Uterus (tissue), 4 donors: ENCODE measurements around the gene ASPA. TPM values are rescaled to one million over a fixed set of nuclear protein-coding genes. Genes with fewer than 3 reads are reported as not detected.

Experiments
- DNase-seq, 2 donors: peaks; one replicate each; pipeline ENCODE4 v3.0.0-alpha.2; 2019 to 2020
- H3K27ac ChIP-seq, 2 donors: fragments of 200-600 bp; sonication (generic); 1 replicate in 1 of 2; 2 replicates in 1 of 2; pipeline ENCODE4 v1.5.1; 2016 to 2018
- H3K27me3 ChIP-seq, 2 donors: fragments of 200-600 bp; sonication (generic); one replicate each; pipeline ENCODE4 v1.5.1; 2018 to 2019; ENCODE audit warnings: control low read depth in 1 of 2
- H3K36me3 ChIP-seq, 2 donors: fragments of 200-600 bp; sonication (generic); one replicate each; pipeline ENCODE4 v1.5.1; 2019; ENCODE audit warnings: control low read depth in 1 of 2
- H3K4me1 ChIP-seq, 2 donors: fragments of 200-600 bp; sonication (generic); one replicate each; pipeline ENCODE4 v1.5.1; 2018 to 2019; ENCODE audit warnings: control low read depth in 1 of 2
- H3K4me3 ChIP-seq, 2 donors: fragments of 200-600 bp; sonication (generic); 1 replicate in 1 of 2; 2 replicates in 1 of 2; pipeline ENCODE4 v1.5.1; 2018 to 2019; ENCODE audit warnings: mild to moderate bottlenecking in 1 of 2
- H3K9me3 ChIP-seq, 2 donors: fragments of 200-600 bp; sonication (generic); one replicate each; pipeline ENCODE4 v1.5.1; 2019; ENCODE audit warnings: control low read depth in 1 of 2
- CTCF ChIP-seq, 4 experiments: fragments of 200-600 bp in 2 of 4; fragments of 450-650 bp in 2 of 4; sonication (generic) in 2 of 4; IDR thresholded peaks; one replicate each; pipeline ENCODE4 v1.5.1; 2016 to 2019; ENCODE audit warnings: antibody characterized with exemption in 4 of 4, mild to moderate bottlenecking in 2 of 4, moderate library complexity in 1 of 4
- POLR2A ChIP-seq, 2 donors: fragments of 450-650 bp; IDR thresholded peaks; one replicate each; pipeline ENCODE4 v1.6.1; 2016; ENCODE audit warnings: antibody characterized with exemption in 2 of 2, mild to moderate bottlenecking in 1 of 2, moderate library complexity in 1 of 2
- intact Hi-C: fragments of 100-400 bp; cut with DNase I; formaldehyde crosslinking; loops from one replicate; pipeline ENCODE4 v1.15.1; 2023; ENCODE audit warnings: low total_unique reads
- total RNA-seq, 4 donors: library from RNA; depleted of rRNA in 3 of 4; stranded (reverse); fragments of >200 nt in 3 of 4; gene quantifications; one replicate each; pipeline versions ENCODE4 v1.1.0 to v1.2.4, GENCODE V29; 2014 to 2023
- donor health status: DM: yes; HTN: yes; CAD: no.

ASPA gene
- total RNA-seq, 4 donors from 2014 or later = 1.3 to 19.4 (median 12.1) TPM

- Histone ChIP-seq H3K9me3 (no peaks in the 10 kb centered on the region), H3K36me3 (no peaks in the 10 kb centered on the region), H3K4me3 (no peak overlapping the region), H3K4me1 (peaks cover 0 to 3% of the 10 kb centered on the region in 2 donors), H3K27ac (no peak overlapping the region), H3K27me3 (no peaks in the 10 kb centered on the region)
- TF ChIP-seq CTCF (IDR thresholded peaks at IDR 0.05) = no peak
- no peak for TF ChIP-seq POLR2A (IDR thresholded peaks at IDR 0.05)
- DNase-seq = no peak
- intact Hi-C loops = no loop called here
Measured at GRCh38 chr17:3532859-3533142, 57.0 kb downstream of the ASPA start.

GRCh38 chr17:3533752-3534151 is 58.0 kb downstream of the ASPA start:
- H3K27me3 ChIP-seq = no peaks in the 10 kb centered on the region
- intact Hi-C loops = no loop called here

GRCh38 chr17:3534881-3535252 is 59.1 kb downstream of the ASPA start:
- Histone ChIP-seq H3K4me1 (peaks cover 0 to 3% of the 10 kb centered on the region in 2 donors), H3K4me3 (no peak overlapping the region), H3K36me3 (no peaks in the 10 kb centered on the region), H3K27me3 (no peaks in the 10 kb centered on the region), H3K9me3 (no peaks in the 10 kb centered on the region), H3K27ac (no peak overlapping the region)
- TF ChIP-seq CTCF (IDR thresholded peaks at IDR 0.05) (no peak), POLR2A (IDR thresholded peaks at IDR 0.05) (no peak)
- intact Hi-C loops = no loop called here
- no peak for DNase-seq

More at GRCh38 chr17:3533752-3534151, 58.0 kb downstream of the ASPA start:
- Histone ChIP-seq H3K36me3 (no peaks in the 10 kb centered on the region), H3K27ac (no peak overlapping the region), H3K4me1 (peaks cover 0 to 3% of the 10 kb centered on the region in 2 donors), H3K9me3 (no peaks in the 10 kb centered on the region), H3K4me3 (no peak overlapping the region)
- TF ChIP-seq POLR2A (IDR thresholded peaks at IDR 0.05) (no peak), CTCF (IDR thresholded peaks at IDR 0.05) (no peak)
- DNase-seq = no peak

GRCh38 chr17:3535253-3535995 is 59.6 kb downstream of the ASPA start:
- H3K27me3 ChIP-seq = no peaks in the 10 kb centered on the region
- TF ChIP-seq POLR2A (IDR thresholded peaks at IDR 0.05) (no peak), CTCF (IDR thresholded peaks at IDR 0.05) (peak; percentile 42 to 63 (median 45))
- H3K36me3 ChIP-seq = no peaks in the 10 kb centered on the region
- intact Hi-C loops = no loop called here
- H3K9me3 ChIP-seq = no peaks in the 10 kb centered on the region
- peak overlapping the region; percentile 23 to 41 for H3K27ac ChIP-seq
- H3K4me1 ChIP-seq = peaks cover 0 to 3% of the 10 kb centered on the region in 2 donors
- H3K4me3 ChIP-seq = peak overlapping the region; percentile 17
- DNase-seq = peak in 1 of 2 donors; percentile 74

GRCh38 chr17:3536716-3537115 is 60.9 kb downstream of the ASPA start:
- no peak overlapping the region for H3K27ac ChIP-seq
- no peak overlapping the region for H3K4me3 ChIP-seq
- TF ChIP-seq CTCF (IDR thresholded peaks at IDR 0.05) = no peak
- TF ChIP-seq POLR2A (IDR thresholded peaks at IDR 0.05) = no peak
- intact Hi-C loops = no loop called here
- H3K4me1 ChIP-seq = peaks cover 0 to 3% of the 10 kb centered on the region in 2 donors
- H3K27me3 ChIP-seq = no peaks in the 10 kb centered on the region
- H3K9me3 ChIP-seq = no peaks in the 10 kb centered on the region
- no peak for DNase-seq
- no peaks in the 10 kb centered on the region for H3K36me3 ChIP-seq
